ENCODE measurements around the gene PEX16. TPM values are rescaled to one million over a fixed set of nuclear protein-coding genes. Genes with fewer than 3 reads are reported as not detected.

The PEX16 gene
- total and polyA plus RNA-seq, 2 experiments from 2014 or later, result 28.0 to 32.8 TPM

DNA sequence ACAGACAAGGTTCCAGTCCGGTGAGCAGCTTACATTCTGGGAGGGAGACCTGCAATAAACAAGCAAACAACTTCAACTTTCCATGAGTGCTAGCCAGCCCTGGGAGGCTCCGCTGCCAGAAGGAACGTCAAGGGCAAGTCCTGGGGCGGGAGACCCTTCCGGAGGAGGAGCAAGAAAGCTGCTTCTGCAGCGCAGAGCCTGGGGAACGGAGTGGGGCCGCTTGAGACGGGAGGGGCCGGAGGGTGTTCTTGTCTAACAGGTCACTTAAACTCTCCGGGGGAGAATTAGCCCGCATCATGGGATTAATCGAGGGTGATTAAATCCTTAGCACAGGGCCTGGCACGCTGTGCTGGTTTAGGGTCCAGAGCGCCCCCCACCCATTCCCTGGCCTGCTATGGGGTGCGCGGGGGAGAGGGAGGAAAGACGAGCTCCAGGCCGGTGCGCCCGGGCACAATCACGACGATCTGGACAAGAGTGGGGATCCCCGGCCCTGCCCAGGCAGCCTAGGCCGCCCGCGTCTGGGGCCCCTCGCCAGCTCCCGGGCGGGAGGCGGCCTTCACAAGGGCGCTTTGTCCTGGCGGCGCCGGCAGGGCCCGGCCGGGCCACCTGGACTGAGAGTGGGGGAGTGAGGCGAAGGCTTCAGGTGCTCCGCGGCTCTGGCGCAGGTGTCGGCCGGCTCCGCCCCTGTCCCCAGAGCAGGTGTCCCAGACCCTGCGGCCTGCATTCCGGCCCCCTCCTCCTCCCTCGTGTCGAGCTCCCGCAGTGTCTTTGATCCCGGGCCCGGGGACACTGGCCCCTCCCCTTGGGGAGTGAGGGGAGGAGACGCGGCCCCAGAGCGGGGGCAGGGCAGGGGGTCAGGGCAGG, 4.1 kb upstream of the PEX16 start:
- Histone ChIP-seq H3K27ac (peak overlapping the region; percentile 80), H3K4me1 (ENCODE audit: insufficient read depth) (peaks cover 12% of the 10 kb centered on the region)
- TF ChIP-seq EZH2phosphoT487 (IDR thresholded peaks at IDR 0.05; ENCODE audit: low read depth, severe bottlenecking, unreplicated experiment) (no peak), EZH2 (IDR thresholded peaks at IDR 0.05; ENCODE audit: borderline replicate concordance) (no peak)
- TF ChIP-seq, protein P1, sequence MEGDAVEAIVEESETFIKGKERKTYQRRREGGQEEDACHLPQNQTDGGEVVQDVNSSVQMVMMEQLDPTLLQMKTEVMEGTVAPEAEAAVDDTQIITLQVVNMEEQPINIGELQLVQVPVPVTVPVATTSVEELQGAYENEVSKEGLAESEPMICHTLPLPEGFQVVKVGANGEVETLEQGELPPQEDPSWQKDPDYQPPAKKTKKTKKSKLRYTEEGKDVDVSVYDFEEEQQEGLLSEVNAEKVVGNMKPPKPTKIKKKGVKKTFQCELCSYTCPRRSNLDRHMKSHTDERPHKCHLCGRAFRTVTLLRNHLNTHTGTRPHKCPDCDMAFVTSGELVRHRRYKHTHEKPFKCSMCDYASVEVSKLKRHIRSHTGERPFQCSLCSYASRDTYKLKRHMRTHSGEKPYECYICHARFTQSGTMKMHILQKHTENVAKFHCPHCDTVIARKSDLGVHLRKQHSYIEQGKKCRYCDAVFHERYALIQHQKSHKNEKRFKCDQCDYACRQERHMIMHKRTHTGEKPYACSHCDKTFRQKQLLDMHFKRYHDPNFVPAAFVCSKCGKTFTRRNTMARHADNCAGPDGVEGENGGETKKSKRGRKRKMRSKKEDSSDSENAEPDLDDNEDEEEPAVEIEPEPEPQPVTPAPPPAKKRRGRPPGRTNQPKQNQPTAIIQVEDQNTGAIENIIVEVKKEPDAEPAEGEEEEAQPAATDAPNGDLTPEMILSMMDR (IDR thresholded peaks at IDR 0.05; ENCODE audit: poor library complexity), result no peak

GRCh38 chr11:45920531-45921477, 3.1 kb upstream of the PEX16 start:
- H3K4me3 ChIP-seq, result no peak overlapping the region
- H3K27me3 ChIP-seq, result peaks cover 8% of the 10 kb centered on the region
- H3K27ac ChIP-seq, result no peak overlapping the region

More for the DNA sequence above, 4.1 kb upstream of the PEX16 start:
- 5% methylated on average over 35 of the region's 54 CpGs for WGBS (ENCODE audit: low lambda C conversion rate, missing lambda C conversion rate)
- DNase-seq (ENCODE audit: low spot score), result peak; percentile 82
- no peaks in the 10 kb centered on the region for H3K9me3 ChIP-seq (ENCODE audit: low read depth)
- no peaks in the 10 kb centered on the region for H3K36me3 ChIP-seq (replicated peaks; ENCODE audit: insufficient read depth, low read depth)
- H2AFZ ChIP-seq, result peak overlapping the region; percentile 79
- peaks cover 5% of the 10 kb centered on the region for H3K79me2 ChIP-seq
- H3K27me3 ChIP-seq, result peaks cover 8% of the 10 kb centered on the region
- H4K20me1 ChIP-seq (ENCODE audit: insufficient read depth, poor library complexity, severe bottlenecking), result no peaks in the 10 kb centered on the region
- peak overlapping the region; percentile 92 for H3K4me2 ChIP-seq
- no peaks in the 10 kb centered on the region for H3K9me2 ChIP-seq (replicated peaks; ENCODE audit: insufficient read depth)
- peak overlapping the region; percentile 45 for H3K4me3 ChIP-seq

DNA sequence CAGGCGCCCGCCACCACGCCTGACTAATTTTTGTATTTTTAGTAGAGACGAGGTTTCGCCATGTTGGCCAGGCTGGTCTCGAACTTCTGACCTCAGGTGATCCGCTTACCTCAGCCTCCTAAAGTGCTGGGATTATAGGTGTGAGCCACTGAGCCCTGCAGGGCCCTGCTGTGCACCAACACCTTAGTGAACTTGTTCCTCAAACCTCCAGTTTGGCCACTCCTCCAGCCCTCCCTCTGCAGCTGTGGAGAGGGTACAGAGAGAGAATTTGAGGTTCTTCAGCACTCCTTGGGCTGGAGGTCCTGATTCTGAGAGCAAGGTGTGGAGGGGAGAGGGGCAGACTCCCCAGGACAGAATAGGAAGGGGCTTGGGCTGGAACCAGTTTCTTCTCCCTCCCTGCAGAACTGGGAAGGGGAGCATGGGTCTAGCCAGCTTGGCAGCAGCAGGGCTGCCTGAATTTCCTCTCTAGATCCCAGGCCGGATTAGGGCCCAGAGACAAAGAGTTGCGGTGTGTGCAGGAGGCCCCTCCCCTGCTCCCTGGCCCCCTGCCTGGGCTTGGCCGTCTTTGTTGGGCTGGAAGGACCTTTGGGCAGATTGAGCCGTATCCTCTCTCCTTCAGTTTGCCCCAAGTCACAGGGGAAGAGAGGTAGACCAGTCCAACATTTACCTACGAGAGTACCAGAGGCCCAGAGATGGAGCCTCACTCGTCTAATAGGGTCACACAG, 2.3 kb upstream of the PEX16 start:
- Histone ChIP-seq H3K4me3 (no peak overlapping the region), H2AFZ (no peak overlapping the region), H3K9me3 (ENCODE audit: low read depth) (no peaks in the 10 kb centered on the region), H3K27ac (no peak overlapping the region), H3K9me2 (replicated peaks; ENCODE audit: insufficient read depth) (no peaks in the 10 kb centered on the region), H3K79me2 (peaks cover 12% of the 10 kb centered on the region), H3K4me2 (no peak overlapping the region), H3K36me3 (replicated peaks; ENCODE audit: insufficient read depth, low read depth) (no peaks in the 10 kb centered on the region), H4K20me1 (ENCODE audit: insufficient read depth, poor library complexity, severe bottlenecking) (no peaks in the 10 kb centered on the region), H3K4me1 (ENCODE audit: insufficient read depth) (peaks cover 12% of the 10 kb centered on the region), H3K27me3 (peaks cover 8% of the 10 kb centered on the region)
- TF ChIP-seq, protein P1 (IDR thresholded peaks at IDR 0.05; ENCODE audit: poor library complexity), result no peak
- TF ChIP-seq EZH2phosphoT487 (IDR thresholded peaks at IDR 0.05; ENCODE audit: low read depth, severe bottlenecking, unreplicated experiment) (no peak), EZH2 (IDR thresholded peaks at IDR 0.05; ENCODE audit: borderline replicate concordance) (no peak)
- DNase-seq (ENCODE audit: low spot score), result no peak
- WGBS (ENCODE audit: low lambda C conversion rate, missing lambda C conversion rate), result 80% methylated on average over 13 of the region's 13 CpGs

More at GRCh38 chr11:45920531-45921477, 3.1 kb upstream of the PEX16 start:
- WGBS (ENCODE audit: low lambda C conversion rate, missing lambda C conversion rate), result 94% methylated on average over 6 of the region's 6 CpGs
- Histone ChIP-seq H3K4me1 (ENCODE audit: insufficient read depth) (peaks cover 12% of the 10 kb centered on the region), H3K79me2 (peaks cover 12% of the 10 kb centered on the region), H3K9me2 (replicated peaks; ENCODE audit: insufficient read depth) (no peaks in the 10 kb centered on the region), H4K20me1 (ENCODE audit: insufficient read depth, poor library complexity, severe bottlenecking) (no peaks in the 10 kb centered on the region), H3K9me3 (ENCODE audit: low read depth) (no peaks in the 10 kb centered on the region), H2AFZ (no peak overlapping the region), H3K4me2 (peak overlapping the region; percentile 92), H3K36me3 (replicated peaks; ENCODE audit: insufficient read depth, low read depth) (no peaks in the 10 kb centered on the region)
- TF ChIP-seq EZH2 (IDR thresholded peaks at IDR 0.05; ENCODE audit: borderline replicate concordance) (no peak), EZH2phosphoT487 (IDR thresholded peaks at IDR 0.05; ENCODE audit: low read depth, severe bottlenecking, unreplicated experiment) (no peak)
- TF ChIP-seq, protein P1 (IDR thresholded peaks at IDR 0.05; ENCODE audit: poor library complexity), result no peak
- no peak for DNase-seq (ENCODE audit: low spot score)
